H1 (cell line): ENCODE results near the gene ADGRL3. TPM values are rescaled to one million over a fixed set of nuclear protein-coding genes. Genes with fewer than 3 reads are reported as not detected.

Source experiments
- BACH1 ChIP-seq: IDR thresholded peaks from 2 replicates; pipeline ENCODE4 v1.6.1; 2012; ENCODE audit warnings: low read length, improper control_type of control experiment
- BCL11A ChIP-seq, 2 experiments: IDR thresholded peaks; one replicate each; pipeline ENCODE4 v1.6.1; 2011; ENCODE audit warnings: low read depth in 2 of 2, low read length in 2 of 2, mild to moderate bottlenecking in 2 of 2
- EZH2 ChIP-seq: fragments of 200-600 bp; sonication (generic); IDR thresholded peaks from 2 replicates; pipeline ENCODE4 v1.7.1; 2012; ENCODE audit warnings: low read depth, mild to moderate bottlenecking, moderate library complexity, low read length, inconsistent platforms; ENCODE audit not compliant: severe bottlenecking
- GTF2F1 ChIP-seq: IDR thresholded peaks from 2 replicates; pipeline ENCODE4 v1.6.1; 2012; ENCODE audit warnings: low read depth, low read length, improper control_type of control experiment, borderline replicate concordance
- PHF8 ChIP-seq: fragments of 200-600 bp; sonication (generic); conservative IDR thresholded peaks from 2 replicates; pipeline ENCODE4 v1.7.1; 2012; ENCODE audit warnings: low read depth, mild to moderate bottlenecking, inconsistent platforms, low read length, moderate library complexity
- SP1 ChIP-seq: IDR thresholded peaks from 2 replicates; pipeline ENCODE4 v1.6.1; 2011; ENCODE audit warnings: low read depth, low read length
- polyA plus RNA-seq, 7 experiments: library from polyadenylated mRNA; depleted of rRNA in 3 of 7; stranded (reverse) in 5 of 7; unstranded in 2 of 7; fragments of >200 nt in 5 of 7; fragments of 200-250 nt in 2 of 7; gene quantifications; 1 replicate in 5 of 7; 2 replicates in 1 of 7; 4 replicates in 1 of 7; pipeline versions ENCODE4 v1.2.1 to v1.2.3, GENCODE V29; 2011 to 2013; ENCODE audit warnings: missing spikeins in 2 of 7, mixed read lengths in 2 of 7
- total RNA-seq: library from RNA; stranded (reverse); fragmentation: NEBNext Ultra II Directional; extraction: Animal tissue kit (Norgen Biotek cat#: 25700); gene quantifications from 2 replicates; pipeline ENCODE4 v1.2.1, GENCODE V29; 2021
- TF ChIP-seq, protein P1 (sequence below): IDR thresholded peaks from 2 replicates; pipeline ENCODE4 v1.6.1; 2011; ENCODE audit warnings: low read depth, mild to moderate bottlenecking, low read length; ENCODE audit not compliant: insufficient read depth

ADGRL3 gene
- total and polyA plus RNA-seq, 2 of the 8 experiments (the other 6 are each of a cell fraction or from before 2014, with no cell fraction given), result 6.6 to 13.0 TPM

DNA sequence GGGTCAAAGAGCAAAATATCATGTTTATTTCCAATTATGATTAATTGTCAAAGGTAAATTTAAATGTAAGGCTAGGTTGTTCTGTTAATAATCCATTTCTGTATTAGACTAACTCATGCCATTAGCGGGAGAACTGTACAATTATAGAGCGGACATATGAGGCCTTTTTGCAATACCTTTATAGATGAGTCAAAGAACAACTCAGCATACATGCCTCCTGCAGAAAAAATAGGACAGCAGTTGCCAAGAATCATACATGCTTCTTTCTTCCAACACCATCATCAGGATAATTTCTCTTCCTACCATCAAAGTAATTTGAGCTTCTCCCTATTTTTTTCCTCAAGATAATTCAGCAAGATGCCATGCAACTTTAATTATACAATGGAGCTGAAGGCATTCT, 917.8 kb downstream of the ADGRL3 start (continued):
- TF ChIP-seq BCL11A (IDR thresholded peaks at IDR 0.05; ENCODE audit: low read depth in 2 of 2, low read length in 2 of 2) (no peak), PHF8 (no peak), SP1 (no peak), GTF2F1 (no peak), EZH2 (no peak), BACH1 (no peak)
- TF ChIP-seq, protein P1, sequence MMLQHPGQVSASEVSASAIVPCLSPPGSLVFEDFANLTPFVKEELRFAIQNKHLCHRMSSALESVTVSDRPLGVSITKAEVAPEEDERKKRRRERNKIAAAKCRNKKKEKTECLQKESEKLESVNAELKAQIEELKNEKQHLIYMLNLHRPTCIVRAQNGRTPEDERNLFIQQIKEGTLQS, result no peak
